H1 (cell line): ENCODE measurements around the gene CDC45. TPM values are rescaled to one million over a fixed set of nuclear protein-coding genes. Genes with fewer than 3 reads are reported as not detected.

Source experiments
- CTCF ChIA-PET: fragments of 300-600 bp; sonication (Branson Sonifier 250); formaldehyde crosslinking; loops from one replicate; lab custom pipeline; 2021; ENCODE audit not compliant: partially characterized antibody; lab: Charles Lee
- POLR2A ChIA-PET: fragments of 300-600 bp; sonication (Branson Sonifier 250); formaldehyde crosslinking; loops from one replicate; lab custom pipeline; 2021; ENCODE audit warnings: inconsistent platforms; ENCODE audit not compliant: partially characterized antibody; lab: Charles Lee
- DNase-seq, 2 experiments: peaks; one replicate each; pipeline versions ENCODE4 v3.0.0 to v3.0.0-alpha.2; 2010 to 2022; ENCODE audit warnings: low spot score in 2 of 2, low read depth in 1 of 2, mixed read lengths in 1 of 2
- FAIRE-seq: peaks from 2 replicates; lab custom pipeline; 2011; peaks lifted over from hg19 to GRCh38; lab: Jason Lieb, UNC
- H2AFZ ChIP-seq: 2 replicates; pipeline ENCODE4 v1.8.1; 2012; ENCODE audit warnings: low read length, inconsistent platforms
- H2AK5ac ChIP-seq: 2 replicates; pipeline ENCODE4 v1.6.1; 2013; ENCODE audit warnings: low read depth, low read length
- H2BK120ac ChIP-seq: replicated peaks from 2 replicates; pipeline ENCODE3; 2013; ENCODE audit warnings: low read depth, low read length, inconsistent platforms
- H2BK12ac ChIP-seq: 2 replicates; pipeline ENCODE4 v1.6.1; 2013; ENCODE audit warnings: low read depth, low read length
- H2BK15ac ChIP-seq: 2 replicates; pipeline ENCODE4 v1.6.1; 2013; ENCODE audit warnings: low read length
- H2BK20ac ChIP-seq: 2 replicates; pipeline ENCODE4 v1.6.1; 2013; ENCODE audit warnings: low read length
- H2BK5ac ChIP-seq: 2 replicates; pipeline ENCODE4 v1.6.1; 2013; ENCODE audit warnings: low read depth, low read length
- H3K14ac ChIP-seq: 2 replicates; pipeline ENCODE4 v1.6.1; 2013; ENCODE audit warnings: inconsistent platforms; ENCODE audit not compliant: insufficient read length
- H3K18ac ChIP-seq: 2 replicates; pipeline ENCODE4 v1.6.1; 2013; ENCODE audit warnings: low read length; ENCODE audit errors: extremely low read depth
- H3K23ac ChIP-seq: 2 replicates; pipeline ENCODE4 v1.6.1; 2013; ENCODE audit warnings: inconsistent platforms; ENCODE audit not compliant: insufficient read length
- H3K23me2 ChIP-seq: 2 replicates; pipeline ENCODE4 v1.6.1; 2013; ENCODE audit warnings: low read depth, low read length
- H3K27ac ChIP-seq: 2 replicates; pipeline ENCODE4 v1.6.1; 2011; ENCODE audit warnings: low read depth, low read length, inconsistent platforms
- H3K27me3 ChIP-seq, 4 experiments: replicated peaks in 1 of 4; 1 replicate in 1 of 4; 2 replicates in 3 of 4; pipeline versions ENCODE4 v1.6.1 to v1.8.1; 2011 to 2013; ENCODE audit warnings: low read length in 3 of 4, mild to moderate bottlenecking in 3 of 4, inconsistent platforms in 2 of 4, mixed read lengths in 2 of 4, moderate library complexity in 1 of 4; ENCODE audit not compliant: control insufficient read depth in 3 of 4, insufficient read depth in 3 of 4; ENCODE audit errors: extremely low read depth in 1 of 4
- H3K36me3 ChIP-seq, 4 experiments: 2 replicates each; pipeline versions ENCODE4 v1.6.1 to v1.8.1; 2011 to 2013; ENCODE audit warnings: mild to moderate bottlenecking in 4 of 4, low read length in 3 of 4, moderate library complexity in 2 of 4, control low read depth in 1 of 4, inconsistent platforms in 1 of 4; ENCODE audit not compliant: insufficient read depth in 4 of 4, control insufficient read depth in 2 of 4
- H3K4ac ChIP-seq: replicated peaks from 2 replicates; pipeline ENCODE3; 2013; ENCODE audit warnings: low read length, low read depth, mixed read lengths, inconsistent platforms; ENCODE audit not compliant: insufficient read length
- H3K4me1 ChIP-seq, 4 experiments: replicated peaks in 1 of 4; 1 replicate in 1 of 4; 2 replicates in 3 of 4; pipeline versions ENCODE4 v1.6.1 to v1.8.1; 2011 to 2013; ENCODE audit warnings: low read length in 3 of 4, inconsistent platforms in 2 of 4, mixed read lengths in 1 of 4; ENCODE audit not compliant: insufficient read depth in 4 of 4, control insufficient read depth in 3 of 4
- H3K4me2 ChIP-seq, 2 experiments: 2 replicates each; pipeline versions ENCODE4 v1.6.1 to v1.8.1; 2011 to 2013; ENCODE audit warnings: low read depth in 2 of 2, low read length in 2 of 2, control low read depth in 1 of 2, inconsistent platforms in 1 of 2, mild to moderate bottlenecking in 1 of 2; ENCODE audit not compliant: insufficient read depth in 1 of 2
- H3K4me3 ChIP-seq, 4 experiments: fragments of 200-600, 300-600 bp in 1 of 4; sonication (generic), shearing (Covaris generic), sonication (Bioruptor Twin) in 1 of 4; 2 replicates each; pipeline versions ENCODE4 v1.5.1 to v1.8.1; 2011 to 2016; ENCODE audit warnings: low read length in 4 of 4, low read depth in 3 of 4, control low read depth in 2 of 4, inconsistent platforms in 2 of 4, mild to moderate bottlenecking in 2 of 4, mixed read lengths in 1 of 4, moderate library complexity in 1 of 4; ENCODE audit not compliant: insufficient read depth in 2 of 4; ENCODE audit errors: extremely low read depth in 1 of 4
- H3K56ac ChIP-seq: replicated peaks from 2 replicates; pipeline ENCODE3; 2013; ENCODE audit warnings: low read depth, mild to moderate bottlenecking, mixed read lengths, low read length, inconsistent platforms; ENCODE audit not compliant: insufficient read length
- H3K79me1 ChIP-seq: 2 replicates; pipeline ENCODE4 v1.6.1; 2013; ENCODE audit warnings: low read depth, low read length, control low read depth
- H3K79me2 ChIP-seq, 2 experiments: 2 replicates each; pipeline versions ENCODE4 v1.6.1 to v1.8.1; 2012 to 2013; ENCODE audit warnings: low read length in 2 of 2, mild to moderate bottlenecking in 2 of 2, inconsistent platforms in 1 of 2; ENCODE audit not compliant: insufficient read depth in 2 of 2, control insufficient read depth in 1 of 2
- H3K9ac ChIP-seq, 4 experiments: replicated peaks in 1 of 4; 1 replicate in 1 of 4; 2 replicates in 3 of 4; pipeline versions ENCODE4 v1.6.1 to v1.8.1; 2011 to 2013; ENCODE audit warnings: low read depth in 3 of 4, low read length in 3 of 4, control low read depth in 2 of 4, mild to moderate bottlenecking in 2 of 4, moderate library complexity in 2 of 4, inconsistent platforms in 1 of 4; ENCODE audit errors: extremely low read depth in 1 of 4
- H3K9me3 ChIP-seq, 2 experiments: 2 replicates each; pipeline versions ENCODE4 v1.6.1 to v1.8.1; 2012 to 2013; ENCODE audit warnings: mild to moderate bottlenecking in 2 of 2, moderate library complexity in 2 of 2, control low read depth in 1 of 2, inconsistent platforms in 1 of 2, low read depth in 1 of 2, low read length in 1 of 2, mixed read lengths in 1 of 2; ENCODE audit not compliant: insufficient read depth in 2 of 2
- H4K20me1 ChIP-seq, 2 experiments: replicated peaks in 1 of 2; 2 replicates each; pipeline versions ENCODE3 to v1.8.1; 2011 to 2013; ENCODE audit warnings: inconsistent platforms in 2 of 2, low read length in 2 of 2, mild to moderate bottlenecking in 1 of 2; ENCODE audit not compliant: insufficient read depth in 2 of 2, control insufficient read depth in 1 of 2
- H4K5ac ChIP-seq: 2 replicates; pipeline ENCODE4 v1.6.1; 2013; ENCODE audit warnings: low read length, low read depth, mixed read lengths, inconsistent platforms; ENCODE audit not compliant: insufficient read length
- H4K8ac ChIP-seq: 2 replicates; pipeline ENCODE4 v1.8.0; 2013; ENCODE audit warnings: mild to moderate bottlenecking, moderate library complexity, low read length, inconsistent platforms; ENCODE audit not compliant: insufficient read depth; ENCODE audit errors: extremely low read depth
- H4K91ac ChIP-seq: replicated peaks from 2 replicates; pipeline ENCODE3; 2013; ENCODE audit warnings: low read length, mixed read lengths, inconsistent platforms; ENCODE audit not compliant: insufficient read length
- CREB1 ChIP-seq: IDR thresholded peaks from 2 replicates; pipeline ENCODE4 v1.6.1; 2012; ENCODE audit warnings: inconsistent platforms
- KDM1A ChIP-seq: fragments of 200-600, 300-600 bp; sonication (generic); IDR thresholded peaks from 2 replicates; pipeline ENCODE4 v1.7.1; 2016; ENCODE audit warnings: mild to moderate bottlenecking, low read length, borderline replicate concordance
- RAD21 ChIP-seq, 2 experiments: IDR thresholded peaks in 1 of 2; conservative IDR thresholded peaks in 1 of 2; 2 replicates each; pipeline ENCODE4 v1.6.1; 2011; ENCODE audit warnings: low read depth in 2 of 2, low read length in 2 of 2, improper control_type of control experiment in 1 of 2, inconsistent platforms in 1 of 2, mild to moderate bottlenecking in 1 of 2, moderate library complexity in 1 of 2
- RNF2 ChIP-seq: fragments of 200-900, 300-1000 bp; sonication (generic); IDR thresholded peaks from 2 replicates; pipeline ENCODE4 v1.7.1; 2016; ENCODE audit warnings: borderline replicate concordance, low read depth, mild to moderate bottlenecking, antibody characterized with exemption, low read length; ENCODE audit not compliant: poor library complexity, severe bottlenecking; ENCODE audit errors: missing control alignments
- SP1 ChIP-seq: IDR thresholded peaks from 2 replicates; pipeline ENCODE4 v1.6.1; 2011; ENCODE audit warnings: low read depth, low read length
- SRF ChIP-seq: IDR thresholded peaks from 2 replicates; pipeline ENCODE4 v1.6.1; 2011; ENCODE audit warnings: mild to moderate bottlenecking, low read depth, low read length, moderate library complexity
- WGBS, 2 experiments: shearing (Covaris generic) in 1 of 2; methylation state at CpG; one replicate each; pipeline versions ENCODE4 v1.1.6 to v1.1.7; 2013 to 2015; ENCODE audit warnings: low lambda C conversion rate in 2 of 2, mixed read lengths in 2 of 2, inconsistent platforms in 1 of 2, low coverage in 1 of 2, missing lambda C conversion rate in 1 of 2; ENCODE audit not compliant: insufficient replicate concordance in 2 of 2, insufficient coverage in 1 of 2, insufficient read length in 1 of 2; ENCODE audit errors: extremely low coverage in 1 of 2, missing lambda C conversion rate in 1 of 2; 5-methylcytosine and 5-hydroxymethylcytosine counted together
- polyA plus RNA-seq, 7 experiments: library from polyadenylated mRNA; depleted of rRNA in 3 of 7; stranded (reverse) in 5 of 7; unstranded in 2 of 7; fragments of >200 nt in 5 of 7; fragments of 200-250 nt in 2 of 7; gene quantifications; 1 replicate in 5 of 7; 2 replicates in 1 of 7; 4 replicates in 1 of 7; pipeline versions ENCODE4 v1.2.1 to v1.2.3, GENCODE V29; 2011 to 2013; ENCODE audit warnings: missing spikeins in 2 of 7, mixed read lengths in 2 of 7
- total RNA-seq: library from RNA; stranded (reverse); fragmentation: NEBNext Ultra II Directional; extraction: Animal tissue kit (Norgen Biotek cat#: 25700); gene quantifications from 2 replicates; pipeline ENCODE4 v1.2.1, GENCODE V29; 2021

CDC45 gene
- total and polyA plus RNA-seq, 2 of the 8 experiments (the other 6 are each of a cell fraction or from before 2014, with no cell fraction given), result 31.9 to 37.7 TPM

DNA sequence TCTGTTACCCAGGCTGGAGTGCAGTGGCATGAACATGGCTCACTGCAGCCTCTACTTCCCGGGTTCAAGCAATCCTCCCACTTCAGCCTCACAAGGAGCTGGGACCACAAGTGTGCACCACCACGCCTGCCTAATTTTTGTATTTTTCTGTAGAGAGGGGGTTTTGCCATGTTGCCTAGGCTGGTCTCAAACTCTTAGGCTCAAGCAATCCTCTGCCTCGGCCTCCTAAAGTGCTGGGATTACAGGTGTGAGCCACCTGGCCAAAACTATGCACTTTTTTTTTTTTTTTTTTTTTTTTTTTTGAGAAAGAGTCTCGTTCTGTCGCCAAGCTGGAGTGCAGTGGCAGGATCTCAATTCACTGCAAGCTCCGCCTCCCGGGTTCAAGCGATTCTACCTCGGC, 56.8 kb downstream of the CDC45 start:
- H3K56ac ChIP-seq, result no peak overlapping the region
- H3K4ac ChIP-seq, result no peak overlapping the region
- H3K9me3 ChIP-seq, result no peaks in the 10 kb centered on the region
- no peak overlapping the region for H2BK12ac ChIP-seq
- H2BK20ac ChIP-seq, result no peak overlapping the region
- no peaks in the 10 kb centered on the region for H3K79me2 ChIP-seq
- TF ChIP-seq RNF2 (no peak), KDM1A (no peak), SP1 (no peak), CREB1 (no peak), SRF (no peak), RAD21 (IDR thresholded peaks at IDR 0.05 in 1 of 2, conservative IDR thresholded peaks at IDR 0.05 in 1 of 2; ENCODE audit: low read depth in 2 of 2, low read length in 2 of 2) (no peak)
- H3K23ac ChIP-seq, result no peak overlapping the region
- no peak overlapping the region for H2AK5ac ChIP-seq
- no peak overlapping the region for H4K8ac ChIP-seq
- H3K18ac ChIP-seq, result no peak overlapping the region
- H3K4me3 ChIP-seq, result no peak overlapping the region
- no peaks in the 10 kb centered on the region for H4K20me1 ChIP-seq
- no peaks in the 10 kb centered on the region for H3K23me2 ChIP-seq
- POLR2A ChIA-PET, result no interaction called here
- H2BK120ac ChIP-seq, result no peak overlapping the region
- H3K9ac ChIP-seq, result no peak overlapping the region
- no peak overlapping the region for H3K14ac ChIP-seq
- H2BK15ac ChIP-seq, result no peak overlapping the region
- H3K27ac ChIP-seq, result no peak overlapping the region
- no peaks in the 10 kb centered on the region for H3K27me3 ChIP-seq
- CTCF ChIA-PET, result interaction anchor here (1.4 kb wide), 1 partner anchor 22 kb away, joined by 4 read pairs; no protein-coding TSS in a partner anchor
- no peaks in the 10 kb centered on the region; a peak in 1 of 7 replicates for H3K4me1 ChIP-seq
- no peak overlapping the region for H2BK5ac ChIP-seq
- no peaks in the 10 kb centered on the region for H3K79me1 ChIP-seq
- H3K36me3 ChIP-seq, result no peaks in the 10 kb centered on the region
- H3K4me2 ChIP-seq, result no peak overlapping the region
- FAIRE-seq, result no peak
- 93% methylated on average over 9 of the region's 9 CpGs; no CpG with 5 or more reads in 1 of the 2 experiments for WGBS, 2 experiments
- DNase-seq, result no peak
- H2AFZ ChIP-seq, result no peak overlapping the region
- no peak overlapping the region for H4K91ac ChIP-seq
- H4K5ac ChIP-seq, result no peak overlapping the region
